Measurements from ENCODE around the gene CD55.
A peak's percentile ranks its signal among the peaks of the same experiment; 100 is the strongest.
"Not testable (repeated sequence)": the region's sequence is repeated elsewhere in the genome, so short reads cannot be mapped to it uniquely, and the experiment has no call there.

CD55 gene

GRCh38 chr1:207318072-207318619 is 3.3 kb upstream of the CD55 start:
- H3K4me2 ChIP-seq (ENCODE audit: low read depth, low read length, poor library complexity, severe bottlenecking), result no peak overlapping the region
- no peaks in the 10 kb centered on the region for H3K36me3 ChIP-seq (ENCODE audit: low read length)
- H3K79me2 ChIP-seq (ENCODE audit: insufficient read depth, low read length), result no peaks in the 10 kb centered on the region
- no peaks in the 10 kb centered on the region for H3F3A ChIP-seq (ENCODE audit: insufficient read depth)
- H3K27ac ChIP-seq (ENCODE audit: low read depth, low read length), result no peak overlapping the region
- H3K4me3 ChIP-seq (ENCODE audit: insufficient read depth, low read length, poor library complexity, severe bottlenecking), result no peak overlapping the region
- H4K20me1 ChIP-seq (ENCODE audit: low read depth, low read length), result no peaks in the 10 kb centered on the region
- no peak overlapping the region for H3K9ac ChIP-seq (ENCODE audit: low read length)
- no peaks in the 10 kb centered on the region for H3K27me3 ChIP-seq (ENCODE audit: low read length)
- H3K9me3 ChIP-seq (ENCODE audit: insufficient read depth, low read length), result no peaks in the 10 kb centered on the region
- no peaks in the 10 kb centered on the region for H3K9me2 ChIP-seq (replicated peaks; ENCODE audit: insufficient read depth, low read length)
- H2AFZ ChIP-seq (ENCODE audit: low read depth, low read length, severe bottlenecking), result no peak overlapping the region
- no peak for TF ChIP-seq EZH2phosphoT487 (conservative IDR thresholded peaks at IDR 0.05; ENCODE audit: low read length)
- TF ChIP-seq, protein P1, sequence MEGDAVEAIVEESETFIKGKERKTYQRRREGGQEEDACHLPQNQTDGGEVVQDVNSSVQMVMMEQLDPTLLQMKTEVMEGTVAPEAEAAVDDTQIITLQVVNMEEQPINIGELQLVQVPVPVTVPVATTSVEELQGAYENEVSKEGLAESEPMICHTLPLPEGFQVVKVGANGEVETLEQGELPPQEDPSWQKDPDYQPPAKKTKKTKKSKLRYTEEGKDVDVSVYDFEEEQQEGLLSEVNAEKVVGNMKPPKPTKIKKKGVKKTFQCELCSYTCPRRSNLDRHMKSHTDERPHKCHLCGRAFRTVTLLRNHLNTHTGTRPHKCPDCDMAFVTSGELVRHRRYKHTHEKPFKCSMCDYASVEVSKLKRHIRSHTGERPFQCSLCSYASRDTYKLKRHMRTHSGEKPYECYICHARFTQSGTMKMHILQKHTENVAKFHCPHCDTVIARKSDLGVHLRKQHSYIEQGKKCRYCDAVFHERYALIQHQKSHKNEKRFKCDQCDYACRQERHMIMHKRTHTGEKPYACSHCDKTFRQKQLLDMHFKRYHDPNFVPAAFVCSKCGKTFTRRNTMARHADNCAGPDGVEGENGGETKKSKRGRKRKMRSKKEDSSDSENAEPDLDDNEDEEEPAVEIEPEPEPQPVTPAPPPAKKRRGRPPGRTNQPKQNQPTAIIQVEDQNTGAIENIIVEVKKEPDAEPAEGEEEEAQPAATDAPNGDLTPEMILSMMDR (IDR thresholded peaks at IDR 0.05; ENCODE audit: insufficient read depth, low read length, poor library complexity, severe bottlenecking), result no peak

DNA sequence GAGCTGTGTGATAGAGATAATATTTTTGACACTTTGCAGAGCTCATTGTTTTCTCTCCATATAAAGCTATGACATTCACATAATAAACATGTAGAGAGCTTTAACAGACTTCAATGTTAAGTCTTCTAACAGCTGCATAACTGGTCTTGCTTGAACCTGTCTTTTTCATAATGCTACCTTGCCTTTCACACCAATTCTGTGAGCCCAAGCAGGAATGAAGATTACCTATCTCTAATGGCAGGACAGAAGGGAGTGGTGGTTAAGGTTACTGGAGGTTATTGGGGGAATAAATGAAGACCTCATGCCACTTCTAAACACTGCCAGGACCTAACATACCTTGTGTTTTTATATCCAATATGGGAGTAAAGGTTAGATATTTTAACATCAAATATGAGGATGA is 2.3 kb upstream of the CD55 start:
- no peak overlapping the region for H3K9ac ChIP-seq (ENCODE audit: low read length)
- H3K27me3 ChIP-seq (ENCODE audit: low read length), result no peaks in the 10 kb centered on the region
- no peaks in the 10 kb centered on the region for H3K79me2 ChIP-seq (ENCODE audit: insufficient read depth, low read length)
- H3K9me2 ChIP-seq (replicated peaks; ENCODE audit: insufficient read depth, low read length), result no peaks in the 10 kb centered on the region
- H3K4me3 ChIP-seq (ENCODE audit: insufficient read depth, low read length, poor library complexity, severe bottlenecking), result no peak overlapping the region
- no peak overlapping the region for H2AFZ ChIP-seq (ENCODE audit: low read depth, low read length, severe bottlenecking)
- no peaks in the 10 kb centered on the region for H3K9me3 ChIP-seq (ENCODE audit: insufficient read depth, low read length)
- no peaks in the 10 kb centered on the region for H3K36me3 ChIP-seq (ENCODE audit: low read length)
- H4K20me1 ChIP-seq (ENCODE audit: low read depth, low read length), result no peaks in the 10 kb centered on the region
- no peak overlapping the region for H3K27ac ChIP-seq (ENCODE audit: low read depth, low read length)
- H3K4me2 ChIP-seq (ENCODE audit: low read depth, low read length, poor library complexity, severe bottlenecking), result no peak overlapping the region
- no peaks in the 10 kb centered on the region for H3F3A ChIP-seq (ENCODE audit: insufficient read depth)
- TF ChIP-seq EZH2phosphoT487 (conservative IDR thresholded peaks at IDR 0.05; ENCODE audit: low read length), result no peak
- TF ChIP-seq, protein P1 (IDR thresholded peaks at IDR 0.05; ENCODE audit: insufficient read depth, low read length, poor library complexity, severe bottlenecking), result no peak

- not testable (repeated sequence) for H3K9ac ChIP-seq (ENCODE audit: low read length); H2AFZ ChIP-seq (ENCODE audit: low read depth, low read length, severe bottlenecking); H3K36me3 ChIP-seq (ENCODE audit: low read length); H3K27ac ChIP-seq (ENCODE audit: low read depth, low read length); H3K4me2 ChIP-seq (ENCODE audit: low read depth, low read length, poor library complexity, severe bottlenecking); H3K9me3 ChIP-seq (ENCODE audit: insufficient read depth, low read length); H3K9me2 ChIP-seq (replicated peaks; ENCODE audit: insufficient read depth, low read length); H4K20me1 ChIP-seq (ENCODE audit: low read depth, low read length); H3K4me3 ChIP-seq (ENCODE audit: insufficient read depth, low read length, poor library complexity, severe bottlenecking); H3K79me2 ChIP-seq (ENCODE audit: insufficient read depth, low read length); H3K27me3 ChIP-seq (ENCODE audit: low read length); H3F3A ChIP-seq (ENCODE audit: insufficient read depth)
These were observed 1.4 kb upstream of the CD55 start for GRCh38 chr1:207320105-207320504.

DNA sequence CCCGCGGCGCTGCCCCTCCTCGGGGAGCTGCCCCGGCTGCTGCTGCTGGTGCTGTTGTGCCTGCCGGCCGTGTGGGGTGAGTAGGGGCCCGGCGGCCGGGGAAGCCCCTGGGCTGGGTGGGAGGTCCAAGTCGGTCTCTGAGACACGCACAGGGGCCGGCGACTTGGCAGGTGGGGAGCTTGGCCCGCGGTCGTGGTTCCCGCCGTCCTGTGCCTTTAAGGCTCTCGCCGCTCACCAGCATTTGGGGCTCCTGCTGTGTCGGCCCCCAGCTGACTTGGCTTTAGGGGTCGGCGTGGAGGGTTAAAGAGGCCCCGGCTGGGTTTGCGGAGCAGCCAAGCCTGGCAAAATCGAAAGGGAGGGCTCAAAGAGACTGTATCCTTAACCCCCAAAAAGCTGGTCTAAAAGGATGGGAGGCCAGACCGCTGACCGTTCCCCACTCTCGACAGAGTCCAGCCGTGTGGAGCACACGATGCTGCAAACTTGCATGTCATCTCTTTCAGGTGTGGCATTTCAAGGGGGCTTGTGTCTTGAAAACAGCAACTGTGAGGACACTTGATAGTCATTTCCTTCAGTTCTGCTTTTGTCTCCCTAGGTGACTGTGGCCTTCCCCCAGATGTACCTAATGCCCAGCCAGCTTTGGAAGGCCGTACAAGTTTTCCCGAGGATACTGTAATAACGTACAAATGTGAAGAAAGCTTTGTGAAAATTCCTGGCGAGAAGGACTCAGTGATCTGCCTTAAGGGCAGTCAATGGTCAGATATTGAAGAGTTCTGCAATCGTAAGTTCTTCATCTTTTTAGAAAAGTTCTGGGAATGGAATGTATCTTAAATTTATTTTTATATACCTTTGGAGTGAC is 540 bp downstream of the CD55 start:
- H3K4me2 ChIP-seq (ENCODE audit: low read depth, low read length, poor library complexity, severe bottlenecking), result peak overlapping the region; percentile 75
- TF ChIP-seq EZH2phosphoT487 (conservative IDR thresholded peaks at IDR 0.05; ENCODE audit: low read length), result no peak
- TF ChIP-seq, protein P1 (IDR thresholded peaks at IDR 0.05; ENCODE audit: insufficient read depth, low read length, poor library complexity, severe bottlenecking), result no peak
- peak overlapping the region; percentile 71 for H3K4me3 ChIP-seq (ENCODE audit: insufficient read depth, low read length, poor library complexity, severe bottlenecking)
- H3K36me3 ChIP-seq (ENCODE audit: low read length), result no peaks in the 10 kb centered on the region
- H3K9me3 ChIP-seq (ENCODE audit: insufficient read depth, low read length), result no peaks in the 10 kb centered on the region
- H2AFZ ChIP-seq (ENCODE audit: low read depth, low read length, severe bottlenecking), result peak overlapping the region; percentile 84
- no peaks in the 10 kb centered on the region for H3K27me3 ChIP-seq (ENCODE audit: low read length)
- H3K27ac ChIP-seq (ENCODE audit: low read depth, low read length), result peak overlapping the region; percentile 40; the same call in 1 of the 2 replicates
- H3K9me2 ChIP-seq (replicated peaks; ENCODE audit: insufficient read depth, low read length), result no peaks in the 10 kb centered on the region
- peak overlapping the region; percentile 67 for H3K9ac ChIP-seq (ENCODE audit: low read length)
- no peaks in the 10 kb centered on the region for H4K20me1 ChIP-seq (ENCODE audit: low read depth, low read length)
- no peaks in the 10 kb centered on the region for H3K79me2 ChIP-seq (ENCODE audit: insufficient read depth, low read length)
- H3F3A ChIP-seq (ENCODE audit: insufficient read depth), result no peaks in the 10 kb centered on the region
